ENCODE results near the gene KTI12.

- TF ChIP-seq CTCF (IDR thresholded peaks at IDR 0.05) (no peak), POLR2A (IDR thresholded peaks at IDR 0.05) (no peak)
These were observed 46.9 kb downstream of the KTI12 start for GRCh38 chr1:51986718-51987117.
